Neuronal stem cell (in vitro differentiated cells): ENCODE measurements around the gene STARD13.

ENCODE experiments used
- DNase-seq: peaks from one replicate; pipeline ENCODE4 v3.0.0-alpha.2; 2013; ENCODE audit warnings: low spot score
- H2AFZ ChIP-seq: one replicate; pipeline ENCODE4 v1.6.1; 2013; ENCODE audit warnings: mild to moderate bottlenecking, low read length, inconsistent platforms
- H2AK5ac ChIP-seq: 2 replicates; pipeline ENCODE4 v1.6.1; 2013; ENCODE audit warnings: low read depth, mild to moderate bottlenecking, inconsistent platforms, low read length, moderate library complexity, mixed read lengths
- H2BK120ac ChIP-seq: 2 replicates; pipeline ENCODE4 v1.6.1; 2013; ENCODE audit warnings: low read depth, mild to moderate bottlenecking, inconsistent platforms, low read length, moderate library complexity, mixed read lengths
- H2BK12ac ChIP-seq: one replicate; pipeline ENCODE4 v1.6.1; 2013; ENCODE audit warnings: low read length, inconsistent platforms
- H2BK15ac ChIP-seq: 2 replicates; pipeline ENCODE4 v1.6.1; 2013; ENCODE audit warnings: mild to moderate bottlenecking, low read length, inconsistent platforms, mixed read lengths
- H2BK5ac ChIP-seq: one replicate; pipeline ENCODE4 v1.6.1; 2013; ENCODE audit warnings: inconsistent platforms, mild to moderate bottlenecking, low read length, moderate library complexity
- H3K14ac ChIP-seq: one replicate; pipeline ENCODE4 v1.6.1; 2013; ENCODE audit warnings: low read length, inconsistent platforms
- H3K18ac ChIP-seq: 2 replicates; pipeline ENCODE4 v1.6.1; 2013; ENCODE audit warnings: low read length, inconsistent platforms
- H3K23ac ChIP-seq: 2 replicates; pipeline ENCODE4 v1.6.1; 2013; ENCODE audit warnings: low read depth, mild to moderate bottlenecking, mixed read lengths, low read length, inconsistent platforms; ENCODE audit not compliant: poor library complexity
- H3K27ac ChIP-seq: replicated peaks from 3 replicates; pipeline ENCODE4 v1.5.1; 2013; ENCODE audit warnings: low read length, inconsistent platforms
- H3K27me3 ChIP-seq, 3 experiments: 2 replicates each; pipeline ENCODE4 v1.6.1; 2013; ENCODE audit warnings: low read length in 3 of 3, mild to moderate bottlenecking in 2 of 3, inconsistent platforms in 1 of 3, low read depth in 1 of 3, mixed read lengths in 1 of 3, moderate library complexity in 1 of 3; ENCODE audit not compliant: control insufficient read depth in 3 of 3, insufficient read depth in 3 of 3
- H3K36me3 ChIP-seq, 2 donors: replicated peaks in 1 of 2; 2 replicates each; pipeline ENCODE4 v1.6.1; 2013; ENCODE audit warnings: low read length in 2 of 2; ENCODE audit not compliant: control insufficient read depth in 2 of 2, insufficient read depth in 2 of 2
- H3K4ac ChIP-seq: 2 replicates; pipeline ENCODE4 v1.6.1; 2013; ENCODE audit warnings: inconsistent platforms, mild to moderate bottlenecking, low read length, moderate library complexity
- H3K4me1 ChIP-seq, 2 donors: 1 replicate in 1 of 2; 2 replicates in 1 of 2; pipeline ENCODE4 v1.6.1; 2013; ENCODE audit warnings: low read length in 2 of 2, low read depth in 1 of 2; ENCODE audit not compliant: control insufficient read depth in 2 of 2, insufficient read depth in 1 of 2
- H3K4me2 ChIP-seq: one replicate; pipeline ENCODE4 v1.6.1; 2013; ENCODE audit warnings: mild to moderate bottlenecking, low read length, inconsistent platforms; ENCODE audit not compliant: insufficient read depth, poor library complexity, severe bottlenecking
- H3K4me3 ChIP-seq, 2 donors: 2 replicates each; pipeline ENCODE4 v1.5.1; 2013; ENCODE audit warnings: low read length in 2 of 2, mild to moderate bottlenecking in 2 of 2, inconsistent platforms in 1 of 2, moderate library complexity in 1 of 2
- H3K79me1 ChIP-seq: one replicate; pipeline ENCODE4 v1.6.1; 2013; ENCODE audit warnings: low read depth, mild to moderate bottlenecking, inconsistent platforms, low read length, moderate library complexity
- H3K9ac ChIP-seq: one replicate; pipeline ENCODE4 v1.6.1; 2013; ENCODE audit warnings: mild to moderate bottlenecking, low read depth, low read length, inconsistent platforms; ENCODE audit not compliant: poor library complexity
- H3K9me3 ChIP-seq, 2 donors: replicated peaks in 1 of 2; 2 replicates each; pipeline versions ENCODE3 to v1.6.1; 2013; ENCODE audit warnings: low read length in 2 of 2, mild to moderate bottlenecking in 2 of 2, inconsistent platforms in 1 of 2, low read depth in 1 of 2, mixed read lengths in 1 of 2, moderate library complexity in 1 of 2; ENCODE audit not compliant: control insufficient read depth in 2 of 2, insufficient read depth in 1 of 2
- H4K8ac ChIP-seq: one replicate; pipeline ENCODE4 v1.6.1; 2013; ENCODE audit warnings: low read depth, mild to moderate bottlenecking, inconsistent platforms, low read length, moderate library complexity
- H4K91ac ChIP-seq: one replicate; pipeline ENCODE4 v1.6.1; 2013; ENCODE audit warnings: low read length, low read depth, mild to moderate bottlenecking, inconsistent platforms; ENCODE audit not compliant: poor library complexity
- WGBS, 2 donors: extraction: QIAGEN DNeasy Blood & Tissue Kit; methylation state at CpG; one replicate each; pipeline ENCODE4 v1.1.7; 2013; ENCODE audit warnings: missing lambda C conversion rate in 2 of 2, mixed read lengths in 1 of 2; ENCODE audit not compliant: insufficient read length in 2 of 2, insufficient replicate concordance in 1 of 2; ENCODE audit errors: extremely low coverage in 2 of 2; 5-methylcytosine and 5-hydroxymethylcytosine counted together

Gene STARD13

DNA sequence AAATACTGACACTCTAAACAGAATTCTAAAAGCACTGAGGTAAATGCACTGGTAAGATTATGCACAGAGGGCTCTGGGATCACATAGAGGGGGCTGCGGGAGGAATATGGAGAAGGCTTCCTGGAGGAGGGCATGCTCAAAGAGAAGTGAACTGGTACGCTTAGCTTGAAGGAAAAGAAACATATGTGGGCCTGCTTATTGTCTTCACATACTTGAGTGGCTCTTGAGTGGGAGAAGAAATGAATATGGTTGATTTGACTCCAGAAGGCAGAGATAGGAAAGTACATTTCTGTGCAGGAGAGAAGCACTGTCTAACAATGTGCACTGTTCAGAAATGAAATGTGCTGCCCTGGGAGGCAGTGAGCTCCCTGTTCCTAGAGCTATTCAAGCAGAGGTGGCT lies 178.2 kb downstream of the STARD13 start:
- Histone ChIP-seq H3K4me2 (no peak overlapping the region), H3K9ac (no peak overlapping the region), H3K9me3 (no peaks in the 10 kb centered on the region), H3K14ac (no peak overlapping the region), H2BK120ac (no peak overlapping the region), H3K4me1 (no peaks in the 10 kb centered on the region), H3K4ac (no peak overlapping the region), H3K27me3 (no peaks in the 10 kb centered on the region), H2BK12ac (no peak overlapping the region), H2AK5ac (no peak overlapping the region), H3K36me3 (no peaks in the 10 kb centered on the region), H2BK5ac (no peak overlapping the region), H3K27ac (no peak overlapping the region), H3K18ac (no peak overlapping the region), H2AFZ (no peak overlapping the region), H4K91ac (no peak overlapping the region), H3K4me3 (no peak overlapping the region), H3K79me1 (no peaks in the 10 kb centered on the region), H3K23ac (no peak overlapping the region), H2BK15ac (no peak overlapping the region), H4K8ac (no peak overlapping the region)
- no peak for DNase-seq
- no CpG with 5 or more reads among the region's 2 CpGs for WGBS, 2 donors

DNA sequence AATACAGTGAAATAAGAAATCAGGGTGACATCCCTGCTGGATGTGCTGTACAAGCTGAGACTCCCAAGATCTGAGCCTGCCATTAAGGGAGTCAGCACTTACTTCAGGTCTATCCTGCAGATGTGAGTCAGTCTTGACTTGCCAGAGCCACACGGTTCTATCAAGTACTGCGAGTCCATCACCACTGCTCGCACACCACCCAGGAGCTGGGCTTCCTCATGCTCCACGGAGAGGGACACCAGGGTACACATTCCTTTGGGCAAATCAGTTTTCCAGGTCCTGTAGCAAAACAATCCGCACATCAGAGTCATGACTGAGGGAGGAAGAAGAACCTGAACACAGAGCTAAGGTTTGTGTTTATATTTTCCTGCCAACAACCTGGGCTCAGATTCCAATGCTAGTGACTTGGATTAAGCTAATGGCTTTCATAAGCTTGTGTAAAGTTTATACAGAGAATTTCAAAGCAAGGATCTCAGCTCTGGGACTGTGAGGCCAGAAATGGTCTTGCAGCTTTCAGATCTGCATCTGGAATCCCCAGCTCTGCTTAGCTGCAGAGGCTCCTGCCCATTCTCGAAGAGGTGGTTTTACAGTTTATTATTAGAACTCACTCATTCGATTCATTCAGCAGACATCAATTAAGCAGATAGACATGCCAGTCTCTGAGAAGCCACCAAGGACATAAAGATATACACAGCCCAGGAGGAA lies 178.7 kb downstream of the STARD13 start:
- Histone ChIP-seq H2BK12ac (no peak overlapping the region), H3K4me2 (no peak overlapping the region), H3K14ac (no peak overlapping the region), H2BK120ac (no peak overlapping the region), H4K91ac (no peak overlapping the region), H2BK15ac (no peak overlapping the region), H3K36me3 (no peaks in the 10 kb centered on the region), H2AK5ac (no peak overlapping the region), H2AFZ (no peak overlapping the region), H3K27me3 (no peaks in the 10 kb centered on the region), H3K9me3 (no peaks in the 10 kb centered on the region), H2BK5ac (no peak overlapping the region), H3K23ac (no peak overlapping the region), H4K8ac (no peak overlapping the region), H3K4me1 (no peaks in the 10 kb centered on the region), H3K79me1 (no peaks in the 10 kb centered on the region), H3K9ac (no peak overlapping the region), H3K18ac (no peak overlapping the region), H3K27ac (no peak overlapping the region), H3K4ac (no peak overlapping the region), H3K4me3 (no peak overlapping the region)
- WGBS, 2 donors = no CpG with 5 or more reads among the region's 7 CpGs
- DNase-seq = no peak

DNA sequence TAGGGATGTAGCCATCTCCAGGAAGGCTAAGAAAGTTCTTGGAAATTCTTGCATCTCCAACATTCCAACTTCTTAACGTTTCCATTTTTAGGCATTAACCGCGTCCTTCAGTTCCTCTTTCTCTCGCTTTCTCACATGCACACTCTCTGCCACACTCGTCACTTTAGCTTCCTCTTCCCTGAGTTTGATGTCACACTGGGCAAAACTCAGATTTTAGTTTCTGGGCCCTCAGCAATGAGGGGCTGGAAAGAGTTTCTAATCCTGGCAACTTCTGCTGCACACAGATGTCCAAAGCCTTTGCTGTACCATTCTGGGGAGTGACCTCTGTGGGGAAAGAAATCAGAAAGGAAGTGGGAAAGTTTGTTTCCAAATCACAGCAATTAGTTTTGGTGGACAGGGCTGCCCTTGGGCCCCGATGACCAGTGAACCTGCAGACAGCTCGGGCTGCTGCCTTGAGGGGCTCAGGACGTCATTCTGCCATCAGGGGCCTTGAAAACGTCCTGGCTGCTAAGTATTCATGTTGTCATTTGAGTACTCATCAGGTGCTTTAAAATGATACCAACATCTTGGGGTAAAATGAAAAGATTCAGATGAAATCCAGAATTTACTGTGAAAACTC lies 180.1 kb downstream of the STARD13 start:
- no peaks in the 10 kb centered on the region for H3K36me3 ChIP-seq
- WGBS, 2 donors = no CpG with 5 or more reads among the region's 9 CpGs
- no peak for DNase-seq

GRCh38 chr13:33103457-33103856 lies 182.1 kb downstream of the STARD13 start:
- Histone ChIP-seq H2BK5ac (no peak overlapping the region), H3K36me3 (no peaks in the 10 kb centered on the region), H4K91ac (no peak overlapping the region), H3K4me1 (peaks cover 0 to 3% of the 10 kb centered on the region in 2 donors), H4K8ac (no peak overlapping the region), H3K27me3 (no peaks in the 10 kb centered on the region), H2BK15ac (no peak overlapping the region), H3K9ac (no peak overlapping the region), H3K27ac (no peak overlapping the region), H2AK5ac (no peak overlapping the region), H2AFZ (no peak overlapping the region), H3K14ac (no peak overlapping the region), H3K18ac (no peak overlapping the region), H3K23ac (no peak overlapping the region), H3K4me2 (no peak overlapping the region), H2BK120ac (no peak overlapping the region), H3K4ac (no peak overlapping the region), H3K4me3 (no peak overlapping the region), H3K79me1 (no peaks in the 10 kb centered on the region), H3K9me3 (no peaks in the 10 kb centered on the region), H2BK12ac (no peak overlapping the region)
- DNase-seq = no peak
- no CpG with 5 or more reads among the region's 4 CpGs for WGBS, 2 donors

More for the DNA sequence above, 180.1 kb downstream of the STARD13 start:
- no peak overlapping the region for H4K8ac ChIP-seq
- no peaks in the 10 kb centered on the region for H3K79me1 ChIP-seq
- no peak overlapping the region for H2BK12ac ChIP-seq
- no peaks in the 10 kb centered on the region for H3K27me3 ChIP-seq
- H3K14ac ChIP-seq = no peak overlapping the region
- no peak overlapping the region for H2AK5ac ChIP-seq
- no peak overlapping the region for H3K18ac ChIP-seq
- no peak overlapping the region for H3K4me3 ChIP-seq
- H3K9me3 ChIP-seq = no peaks in the 10 kb centered on the region
- no peak overlapping the region for H2BK5ac ChIP-seq
- no peak overlapping the region for H3K4ac ChIP-seq
- no peak overlapping the region for H2AFZ ChIP-seq
- H3K4me2 ChIP-seq = no peak overlapping the region
- no peak overlapping the region for H3K23ac ChIP-seq
- H4K91ac ChIP-seq = no peak overlapping the region
- H3K27ac ChIP-seq = no peak overlapping the region
- H3K9ac ChIP-seq = no peak overlapping the region
- H2BK120ac ChIP-seq = no peak overlapping the region
- H3K4me1 ChIP-seq = no peaks in the 10 kb centered on the region
- no peak overlapping the region for H2BK15ac ChIP-seq
